ENCODE data around the gene UGGT1.

UGGT1 gene

GRCh38 chr2:128057334-128057733 lies 33.7 kb upstream of the UGGT1 start:
- H3K27me3 ChIP-seq, result no peaks in the 10 kb centered on the region
- no peaks in the 10 kb centered on the region for H3K9me3 ChIP-seq
- no peak overlapping the region for H3K4me3 ChIP-seq (ENCODE audit: low read depth, low read length)
- no peak for DNase-seq
- TF ChIP-seq CTCF (IDR thresholded peaks at IDR 0.05; ENCODE audit: low read depth, low read length), result no peak
- no peaks in the 10 kb centered on the region for H3K4me1 ChIP-seq
- H3K36me3 ChIP-seq, result no peaks in the 10 kb centered on the region

- H3K4me3 ChIP-seq (ENCODE audit: low read depth, low read length), result no peak overlapping the region
- no peaks in the 10 kb centered on the region for H3K4me1 ChIP-seq
- DNase-seq, result no peak
- no peaks in the 10 kb centered on the region for H3K27me3 ChIP-seq
- no peaks in the 10 kb centered on the region for H3K36me3 ChIP-seq
- H3K9me3 ChIP-seq, result no peaks in the 10 kb centered on the region
- TF ChIP-seq CTCF (IDR thresholded peaks at IDR 0.05; ENCODE audit: low read depth, low read length), result no peak
These were observed 32.9 kb upstream of the UGGT1 start for GRCh38 chr2:128058114-128058513.

GRCh38 chr2:128062571-128062970 lies 28.4 kb upstream of the UGGT1 start:
- Histone ChIP-seq H3K36me3 (no peaks in the 10 kb centered on the region), H3K9me3 (no peaks in the 10 kb centered on the region), H3K4me1 (no peaks in the 10 kb centered on the region), H3K4me3 (ENCODE audit: low read depth, low read length) (no peak overlapping the region), H3K27me3 (no peaks in the 10 kb centered on the region)
- DNase-seq, result no peak
- TF ChIP-seq CTCF (IDR thresholded peaks at IDR 0.05; ENCODE audit: low read depth, low read length), result no peak

- DNase-seq, result no peak
- Histone ChIP-seq H3K4me1 (no peaks in the 10 kb centered on the region), H3K27me3 (no peaks in the 10 kb centered on the region), H3K4me3 (ENCODE audit: low read depth, low read length) (no peak overlapping the region), H3K9me3 (no peaks in the 10 kb centered on the region), H3K36me3 (no peaks in the 10 kb centered on the region)
- TF ChIP-seq CTCF (IDR thresholded peaks at IDR 0.05; ENCODE audit: low read depth, low read length), result no peak
These were observed 26.6 kb upstream of the UGGT1 start for GRCh38 chr2:128064353-128064752.

- Histone ChIP-seq H3K4me3 (ENCODE audit: low read depth, low read length) (no peak overlapping the region), H3K9me3 (no peaks in the 10 kb centered on the region), H3K36me3 (no peaks in the 10 kb centered on the region), H3K4me1 (no peaks in the 10 kb centered on the region), H3K27me3 (no peaks in the 10 kb centered on the region)
- no peak for DNase-seq
- no peak for TF ChIP-seq CTCF (IDR thresholded peaks at IDR 0.05; ENCODE audit: low read depth, low read length)
These were observed 21.2 kb upstream of the UGGT1 start for GRCh38 chr2:128069769-128070168.

GRCh38 chr2:128073278-128073677 lies 17.7 kb upstream of the UGGT1 start:
- TF ChIP-seq CTCF (IDR thresholded peaks at IDR 0.05; ENCODE audit: low read depth, low read length), result no peak

More at GRCh38 chr2:128073278-128073677, 17.7 kb upstream of the UGGT1 start:
- no peak overlapping the region for H3K4me3 ChIP-seq (ENCODE audit: low read depth, low read length)
- no peaks in the 10 kb centered on the region for H3K9me3 ChIP-seq
- no peaks in the 10 kb centered on the region for H3K36me3 ChIP-seq
- no peak for DNase-seq
- H3K27me3 ChIP-seq, result no peaks in the 10 kb centered on the region
- no peaks in the 10 kb centered on the region for H3K4me1 ChIP-seq
